IPS-18c (cell line): ENCODE measurements around the gene POC5.
"Not testable (repeated sequence)": the region's sequence is repeated elsewhere in the genome, so short reads cannot be mapped to it uniquely, and the experiment has no call there.

Experiments
- H3K4me3 ChIP-seq: 2 replicates; pipeline ENCODE4 v1.7.0; 2013; ENCODE audit warnings: low read depth, mild to moderate bottlenecking, low read length, moderate library complexity; ENCODE audit not compliant: insufficient read depth
- H3K9me3 ChIP-seq: one replicate; pipeline ENCODE4 v1.6.1; 2013; ENCODE audit warnings: mild to moderate bottlenecking, low read length, moderate library complexity; ENCODE audit not compliant: control insufficient read depth, insufficient read depth

Gene POC5

GRCh38 chr5:75711151-75711550, 6.1 kb downstream of the POC5 start:
- Histone ChIP-seq H3K4me3 (no peak overlapping the region), H3K9me3 (no peaks in the 10 kb centered on the region)

- Histone ChIP-seq H3K9me3 (no peaks in the 10 kb centered on the region), H3K4me3 (no peak overlapping the region)
Measured at GRCh38 chr5:75710637-75711036, 6.6 kb downstream of the POC5 start.

GRCh38 chr5:75707911-75708509, 9.2 kb downstream of the POC5 start:
- Histone ChIP-seq H3K4me3 (no peak overlapping the region), H3K9me3 (no peaks in the 10 kb centered on the region)

- no peaks in the 10 kb centered on the region for H3K9me3 ChIP-seq
- no peak overlapping the region for H3K4me3 ChIP-seq
Measured at GRCh38 chr5:75706775-75707174, 10.5 kb downstream of the POC5 start.

GRCh38 chr5:75706016-75706415, 11.2 kb downstream of the POC5 start:
- no peaks in the 10 kb centered on the region for H3K9me3 ChIP-seq
- no peak overlapping the region for H3K4me3 ChIP-seq

GRCh38 chr5:75701856-75702255, 15.4 kb downstream of the POC5 start:
- H3K9me3 ChIP-seq = no peaks in the 10 kb centered on the region
- no peak overlapping the region for H3K4me3 ChIP-seq

- H3K4me3 ChIP-seq, H3K9me3 ChIP-seq: not testable (repeated sequence)
Measured at GRCh38 chr5:75695472-75696351, 21.5 kb downstream of the POC5 start.

GRCh38 chr5:75694781-75695180, 22.5 kb downstream of the POC5 start:
- Histone ChIP-seq H3K4me3 (no peak overlapping the region), H3K9me3 (no peaks in the 10 kb centered on the region)

- H3K9me3 ChIP-seq = no peaks in the 10 kb centered on the region
- no peak overlapping the region for H3K4me3 ChIP-seq
Measured at GRCh38 chr5:75690669-75691068, 26.6 kb downstream of the POC5 start.

GRCh38 chr5:75686480-75686879, 30.8 kb downstream of the POC5 start:
- Histone ChIP-seq H3K9me3 (no peaks in the 10 kb centered on the region), H3K4me3 (no peak overlapping the region)

- no peak overlapping the region for H3K4me3 ChIP-seq
- no peaks in the 10 kb centered on the region for H3K9me3 ChIP-seq
Measured at GRCh38 chr5:75685141-75685540, 32.1 kb downstream of the POC5 start.

GRCh38 chr5:75681125-75681830, 36.0 kb downstream of the POC5 start:
- Histone ChIP-seq H3K9me3 (no peaks in the 10 kb centered on the region), H3K4me3 (no peak overlapping the region)

GRCh38 chr5:75678155-75678554, 39.1 kb downstream of the POC5 start:
- Histone ChIP-seq H3K4me3 (no peak overlapping the region), H3K9me3 (no peaks in the 10 kb centered on the region)

GRCh38 chr5:75677607-75678006, 39.6 kb downstream of the POC5 start:
- no peak overlapping the region for H3K4me3 ChIP-seq
- no peaks in the 10 kb centered on the region for H3K9me3 ChIP-seq

- H3K4me3 ChIP-seq = no peak overlapping the region
- no peaks in the 10 kb centered on the region for H3K9me3 ChIP-seq
Measured at GRCh38 chr5:75675783-75676182, 41.5 kb downstream of the POC5 start.

GRCh38 chr5:75672616-75673015, 44.6 kb downstream of the POC5 start:
- Histone ChIP-seq H3K4me3 (no peak overlapping the region), H3K9me3 (no peaks in the 10 kb centered on the region)

GRCh38 chr5:75671506-75671905, 45.7 kb downstream of the POC5 start:
- Histone ChIP-seq H3K4me3 (no peak overlapping the region), H3K9me3 (no peaks in the 10 kb centered on the region)

- Histone ChIP-seq H3K9me3 (no peaks in the 10 kb centered on the region), H3K4me3 (no peak overlapping the region)
Measured at GRCh38 chr5:75670577-75670976, 46.7 kb downstream of the POC5 start.
